Gastroesophageal sphincter (tissue), 3 donors: ENCODE data around the gene MMP7.

Experiments
- CTCF ChIP-seq, 4 experiments: fragments of 200-600 bp in 2 of 4; fragments of 450-650 bp in 2 of 4; sonication (generic) in 1 of 4; IDR thresholded peaks; one replicate each; pipeline ENCODE4 v1.5.1; 2017 to 2019; ENCODE audit warnings: antibody characterized with exemption in 4 of 4, mild to moderate bottlenecking in 2 of 4, moderate library complexity in 2 of 4
- POLR2A ChIP-seq, 2 donors: fragments of 450-650 bp; IDR thresholded peaks; one replicate each; pipeline ENCODE4 v1.6.1; 2017; ENCODE audit warnings: antibody characterized with exemption in 2 of 2, mild to moderate bottlenecking in 2 of 2, moderate library complexity in 1 of 2

- no peak for TF ChIP-seq CTCF (IDR thresholded peaks at IDR 0.05)
- TF ChIP-seq POLR2A (IDR thresholded peaks at IDR 0.05) = no peak
Observed at GRCh38 chr11:102564110-102564509, 33.6 kb upstream of the MMP7 start.
